HepG2 (cell line): ENCODE results near the gene SKI. TPM values are rescaled to one million over a fixed set of nuclear protein-coding genes. Genes with fewer than 3 reads are reported as not detected.
A peak's percentile ranks its signal among the peaks of the same experiment; 100 is the strongest.

Experiments used
- ATAC-seq: fragments of 200-7000 bp; cut with Tn5 transposase; 3 replicates; pipeline ENCODE4 v1.9.1; 2020; ENCODE audit warnings: mild to moderate bottlenecking, moderate library complexity
- BruUV-seq: library from RNA; stranded (reverse); fragments of 400-500 nt; replicated peaks from 2 replicates; lab custom pipeline; 2021; lab: Mats Ljungman, UMichigan
- CTCF ChIA-PET: fragments of 300-600 bp; formaldehyde crosslinking; extraction: SDS; loops from one replicate; lab custom pipeline; 2021; ENCODE audit warnings: low total read pairs, inconsistent platforms, low intra/inter-chr PET ratio; lab: Yijun Ruan, JAX
- POLR2A ChIA-PET: fragments of 350-600 bp; sonication (Branson Sonifier 250); formaldehyde crosslinking; loops from one replicate; lab custom pipeline; 2020; ENCODE audit warnings: antibody characterized with exemption, inconsistent platforms; lab: Yijun Ruan, JAX
- DNase-seq: peaks from one replicate; pipeline ENCODE4 v3.0.0-alpha.2; 2015; ENCODE audit warnings: low spot score
- FAIRE-seq: peaks from 3 replicates; lab custom pipeline; 2011; peaks lifted over from hg19 to GRCh38; lab: Jason Lieb, UNC
- H2AFZ ChIP-seq: one replicate; pipeline ENCODE4 v1.6.1; 2011; ENCODE audit warnings: low read length, inconsistent platforms
- H3K27ac ChIP-seq: fragments of 300-600 bp; 3 replicates; pipeline ENCODE4 v1.8.0; 2011; ENCODE audit warnings: mixed run types, mild to moderate bottlenecking, mixed read lengths, low read length, inconsistent platforms; ENCODE audit not compliant: insufficient read depth; ENCODE audit errors: extremely low read length
- H3K27me3 ChIP-seq, 2 experiments: fragments of 200-600 bp in 1 of 2; 2 replicates in 1 of 2; 3 replicates in 1 of 2; pipeline versions ENCODE4 v1.6.0 to v1.8.0; 2011; ENCODE audit warnings: low read length in 2 of 2, mild to moderate bottlenecking in 2 of 2, moderate library complexity in 2 of 2, inconsistent platforms in 1 of 2; ENCODE audit not compliant: insufficient read depth in 2 of 2, control insufficient read depth in 1 of 2
- H3K36me3 ChIP-seq, 2 experiments: fragments of 200-600 bp in 1 of 2; replicated peaks in 1 of 2; 2 replicates in 1 of 2; 3 replicates in 1 of 2; pipeline versions ENCODE4 v1.5.1 to v1.8.0; 2011; ENCODE audit warnings: low read length in 2 of 2, inconsistent platforms in 1 of 2; ENCODE audit not compliant: insufficient read depth in 2 of 2, control insufficient read depth in 1 of 2
- H3K4me1 ChIP-seq: 2 replicates; pipeline ENCODE4 v1.5.1; 2012; ENCODE audit warnings: low read length, inconsistent platforms; ENCODE audit not compliant: insufficient read depth
- H3K4me2 ChIP-seq: 2 replicates; pipeline ENCODE4 v1.6.0; 2011; ENCODE audit warnings: low read depth, low read length, inconsistent platforms
- H3K4me3 ChIP-seq, 3 experiments: fragments of 200-600 bp in 1 of 3; sonication (generic), shearing (Covaris generic) in 1 of 3; replicated peaks in 1 of 3; 2 replicates each; pipeline ENCODE4 v1.5.1; 2011 to 2016; ENCODE audit warnings: low read length in 3 of 3, inconsistent platforms in 2 of 3, low read depth in 2 of 3, mild to moderate bottlenecking in 2 of 3, control low read depth in 1 of 3, mixed read lengths in 1 of 3; ENCODE audit not compliant: insufficient read depth in 1 of 3
- H3K79me2 ChIP-seq: one replicate; pipeline ENCODE4 v1.6.1; 2011; ENCODE audit warnings: low read length, inconsistent platforms; ENCODE audit not compliant: insufficient read depth
- H3K9ac ChIP-seq: 2 replicates; pipeline ENCODE4 v1.6.0; 2011; ENCODE audit warnings: mild to moderate bottlenecking, low read depth, low read length, inconsistent platforms; ENCODE audit not compliant: insufficient read depth
- H3K9me3 ChIP-seq: 2 replicates; pipeline ENCODE4 v1.5.1; 2012; ENCODE audit warnings: mild to moderate bottlenecking, low read length
- H4K20me1 ChIP-seq: 2 replicates; pipeline ENCODE4 v1.6.0; 2011; ENCODE audit warnings: inconsistent platforms, mild to moderate bottlenecking, low read length, moderate library complexity; ENCODE audit not compliant: insufficient read depth
- ZNF253 ChIP-seq: sonication (generic); formaldehyde crosslinking; IDR thresholded peaks from 2 replicates; pipeline ENCODE4 v1.8.0; 2022; ENCODE audit warnings: mild to moderate bottlenecking, missing genetic modification reagents, borderline replicate concordance
- ZNF275 ChIP-seq: sonication (generic); formaldehyde crosslinking; IDR thresholded peaks from 2 replicates; pipeline ENCODE4 v1.8.0; 2022; ENCODE audit warnings: missing genetic modification reagents, mild to moderate bottlenecking, inconsistent platforms, borderline replicate concordance
- ZNF333 ChIP-seq: sonication (generic); formaldehyde crosslinking; IDR thresholded peaks from 2 replicates; pipeline ENCODE4 v1.4.0; 2020; ENCODE audit warnings: mild to moderate bottlenecking, missing genetic modification reagents, borderline replicate concordance
- ZNF446 ChIP-seq: sonication (generic); formaldehyde crosslinking; IDR thresholded peaks from 2 replicates; pipeline ENCODE4 v1.5.0; 2020; ENCODE audit warnings: mild to moderate bottlenecking, missing genetic modification reagents
- ZNF496 ChIP-seq: sonication (generic); formaldehyde crosslinking; IDR thresholded peaks from 2 replicates; pipeline ENCODE4 v1.8.1; 2023; ENCODE audit warnings: mild to moderate bottlenecking, moderate library complexity, missing genetic modification reagents; ENCODE audit not compliant: insufficient replicate concordance
- ZNF597 ChIP-seq: sonication (generic); formaldehyde crosslinking; IDR thresholded peaks from 2 replicates; pipeline ENCODE4 v1.5.0; 2020; ENCODE audit warnings: missing genetic modification reagents
- ZNF776 ChIP-seq: sonication (generic); formaldehyde crosslinking; IDR thresholded peaks from 2 replicates; pipeline ENCODE4 v1.4.0; 2020; ENCODE audit warnings: mild to moderate bottlenecking, missing genetic modification reagents
- WGBS: methylation state at CpG from one replicate; pipeline ENCODE4 v1.1.6; 2017; ENCODE audit warnings: low lambda C conversion rate; 5-methylcytosine and 5-hydroxymethylcytosine counted together
- in situ Hi-C: cut with HindIII; loops from 2 replicates; pipeline ENCODE4 v1.10.0; 2017; ENCODE audit warnings: low pct_unique_long_range_greater_than_20kb; ENCODE audit not compliant: extremely low pct_ligation_motif_present
- intact Hi-C: fragments of 100-400 bp; cut with micrococcal nuclease; formaldehyde crosslinking; loops from one replicate; pipeline ENCODE4 v1.10.0; 2022; ENCODE audit not compliant: unreplicated experiment
- polyA plus RNA-seq, 8 experiments: library from polyadenylated mRNA; depleted of rRNA in 3 of 8; stranded (reverse) in 7 of 8; unstranded in 1 of 8; fragments of >200 nt; fragmentation: Illumina TruSeq in 4 of 8; extraction: Trizol in 4 of 8; gene quantifications; 2 replicates each; pipeline versions ENCODE4 v1.2.1 to v1.2.3, GENCODE V29; 2011 to 2016; ENCODE audit warnings: low read depth in 4 of 8, missing spikeins in 1 of 8, mixed read lengths in 1 of 8; ENCODE audit not compliant: insufficient read depth in 1 of 8
- total RNA-seq, 5 experiments: library from RNA; depleted of rRNA; stranded (reverse); fragments of >200 nt; fragmentation: Illumina TruSeq; extraction: Trizol; gene quantifications; 2 replicates each; pipeline ENCODE4 v1.2.3, GENCODE V29; 2016; ENCODE audit warnings: low read depth in 1 of 5
- TF ChIP-seq, protein P1 (sequence below), 2 experiments: IDR thresholded peaks; 2 replicates each; pipeline ENCODE4 v1.6.1; 2011 to 2012; ENCODE audit warnings: low read length in 2 of 2, borderline replicate concordance in 1 of 2, low read depth in 1 of 2, mild to moderate bottlenecking in 1 of 2, moderate library complexity in 1 of 2
- TF ChIP-seq, protein P2 (sequence below): IDR thresholded peaks from 2 replicates; pipeline ENCODE4 v1.6.1; 2016; ENCODE audit warnings: low read depth

Gene SKI
- total and polyA plus RNA-seq, 2 of the 13 experiments (the other 11 are each of a cell fraction or from before 2014, with no cell fraction given) = 4.7 to 6.9 TPM

- H3K4me2 ChIP-seq = peak overlapping the region; percentile 85
- intact Hi-C loops = loop anchor here (1.0 to 5.0 kb wide), 2 partner anchors 37 to 187 kb away; no protein-coding TSS in a partner anchor
- no peak for TF ChIP-seq ZNF496 (CRISPR knock-in tag)
- TF ChIP-seq, protein P1, sequence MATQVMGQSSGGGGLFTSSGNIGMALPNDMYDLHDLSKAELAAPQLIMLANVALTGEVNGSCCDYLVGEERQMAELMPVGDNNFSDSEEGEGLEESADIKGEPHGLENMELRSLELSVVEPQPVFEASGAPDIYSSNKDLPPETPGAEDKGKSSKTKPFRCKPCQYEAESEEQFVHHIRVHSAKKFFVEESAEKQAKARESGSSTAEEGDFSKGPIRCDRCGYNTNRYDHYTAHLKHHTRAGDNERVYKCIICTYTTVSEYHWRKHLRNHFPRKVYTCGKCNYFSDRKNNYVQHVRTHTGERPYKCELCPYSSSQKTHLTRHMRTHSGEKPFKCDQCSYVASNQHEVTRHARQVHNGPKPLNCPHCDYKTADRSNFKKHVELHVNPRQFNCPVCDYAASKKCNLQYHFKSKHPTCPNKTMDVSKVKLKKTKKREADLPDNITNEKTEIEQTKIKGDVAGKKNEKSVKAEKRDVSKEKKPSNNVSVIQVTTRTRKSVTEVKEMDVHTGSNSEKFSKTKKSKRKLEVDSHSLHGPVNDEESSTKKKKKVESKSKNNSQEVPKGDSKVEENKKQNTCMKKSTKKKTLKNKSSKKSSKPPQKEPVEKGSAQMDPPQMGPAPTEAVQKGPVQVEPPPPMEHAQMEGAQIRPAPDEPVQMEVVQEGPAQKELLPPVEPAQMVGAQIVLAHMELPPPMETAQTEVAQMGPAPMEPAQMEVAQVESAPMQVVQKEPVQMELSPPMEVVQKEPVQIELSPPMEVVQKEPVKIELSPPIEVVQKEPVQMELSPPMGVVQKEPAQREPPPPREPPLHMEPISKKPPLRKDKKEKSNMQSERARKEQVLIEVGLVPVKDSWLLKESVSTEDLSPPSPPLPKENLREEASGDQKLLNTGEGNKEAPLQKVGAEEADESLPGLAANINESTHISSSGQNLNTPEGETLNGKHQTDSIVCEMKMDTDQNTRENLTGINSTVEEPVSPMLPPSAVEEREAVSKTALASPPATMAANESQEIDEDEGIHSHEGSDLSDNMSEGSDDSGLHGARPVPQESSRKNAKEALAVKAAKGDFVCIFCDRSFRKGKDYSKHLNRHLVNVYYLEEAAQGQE (IDR thresholded peaks at IDR 0.05; ENCODE audit: borderline replicate concordance in 1 of 2, low read depth in 1 of 2, low read length in 2 of 2) = no peak
- 0 out of 2 replicates have a peak, but pooled peaks have one; percentile 47 for TF ChIP-seq ZNF333 (CRISPR knock-in tag)
- 0 out of 2 replicates have a peak, but pooled peaks have one; percentile 25 for TF ChIP-seq ZNF776 (CRISPR knock-in tag)
- TF ChIP-seq, protein P2, sequence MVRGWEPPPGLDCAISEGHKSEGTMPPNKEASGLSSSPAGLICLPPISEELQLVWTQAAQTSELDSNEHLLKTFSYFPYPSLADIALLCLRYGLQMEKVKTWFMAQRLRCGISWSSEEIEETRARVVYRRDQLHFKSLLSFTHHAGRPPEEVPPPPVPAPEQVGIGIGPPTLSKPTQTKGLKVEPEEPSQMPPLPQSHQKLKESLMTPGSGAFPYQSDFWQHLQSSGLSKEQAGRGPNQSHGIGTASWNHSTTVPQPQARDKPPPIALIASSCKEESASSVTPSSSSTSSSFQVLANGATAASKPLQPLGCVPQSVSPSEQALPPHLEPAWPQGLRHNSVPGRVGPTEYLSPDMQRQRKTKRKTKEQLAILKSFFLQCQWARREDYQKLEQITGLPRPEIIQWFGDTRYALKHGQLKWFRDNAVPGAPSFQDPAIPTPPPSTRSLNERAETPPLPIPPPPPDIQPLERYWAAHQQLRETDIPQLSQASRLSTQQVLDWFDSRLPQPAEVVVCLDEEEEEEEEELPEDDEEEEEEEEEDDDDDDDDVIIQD (CRISPR knock-in tag) = no peak
- TF ChIP-seq ZNF275 (CRISPR knock-in tag) = no peak
- no peak for TF ChIP-seq ZNF446 (CRISPR knock-in tag)
- no peak for TF ChIP-seq ZNF253 (CRISPR knock-in tag)
- TF ChIP-seq ZNF597 (CRISPR knock-in tag) = no peak
- TF ChIP-seq, all 625 proteins: peak for 2
- Histone ChIP-seq H3K4me1 (peaks cover 83% of the 10 kb centered on the region), H3K9ac (peak overlapping the region; percentile 52; the same call in 1 of the 2 replicates), H4K20me1 (no peaks in the 10 kb centered on the region), H3K27ac (peak overlapping the region; percentile 77), H3K36me3 (no peaks in the 10 kb centered on the region), H3K4me3 (peak overlapping the region in 2 of 3 experiments; percentile 80 to 81; a peak in 3 of 6 replicates), H2AFZ (no peak overlapping the region), H3K9me3 (no peaks in the 10 kb centered on the region), H3K27me3 (no peaks in the 10 kb centered on the region), H3K79me2 (peaks cover 25% of the 10 kb centered on the region)
- WGBS = 90% methylated on average over 2 of the region's 11 CpGs
- in situ Hi-C loops = loop anchor here (5.0 to 25.0 kb wide), 2 partner anchors 37 to 317 kb away; no protein-coding TSS in a partner anchor
- no TSS peak for BruUV-seq
- ChIA-PET POLR2A (interaction anchor here (0.9 to 2.5 kb wide), 14 partner anchors 9 to 217 kb away, joined by 3 to 20 read pairs (median 8); partner anchors contain the start of genes MORN1, PEX10 and RER1), CTCF (interaction anchor here (1.1 to 2.2 kb wide), 2 partner anchors 186 to 196 kb away, joined by 3 to 30 read pairs; partner anchors contain the start of genes MORN1 and RER1)
- ATAC-seq (no peak; the same call in 2 of the 3 replicates), FAIRE-seq (no peak), DNase-seq (no peak)
These were observed 32.3 kb upstream of the SKI start for GRCh38 chr1:2195785-2196184.
